Kidney (tissue), 14 donors: ENCODE data around the gene SYTL5. TPM values are rescaled to one million over a fixed set of nuclear protein-coding genes. Genes with fewer than 3 reads are reported as not detected.
A peak's percentile ranks its signal among the peaks of the same experiment; 100 is the strongest.

Experiments used
- DNase-seq, 5 donors: peaks; one replicate each; pipeline ENCODE4 v3.0.0-alpha.2; 2013 to 2020
- FAIRE-seq: peaks from 2 replicates; lab custom pipeline; 2012; peaks lifted over from hg19 to GRCh38; lab: Jason Lieb, UNC
- H3K27ac ChIP-seq, 2 donors: one replicate each; pipeline ENCODE4 v1.7.0; 2013; ENCODE audit warnings: low read depth in 2 of 2, low read length in 2 of 2, inconsistent platforms in 1 of 2
- H3K27me3 ChIP-seq: one replicate; pipeline ENCODE4 v1.7.1; 2013; ENCODE audit warnings: low read length, inconsistent platforms; ENCODE audit not compliant: control insufficient read depth, insufficient read depth
- H3K36me3 ChIP-seq, 3 donors: one replicate each; pipeline versions ENCODE4 v1.7.0 to v1.7.1; 2013; ENCODE audit warnings: low read length in 3 of 3, control low read depth in 1 of 3, inconsistent platforms in 1 of 3; ENCODE audit not compliant: insufficient read depth in 3 of 3, control insufficient read depth in 2 of 3
- H3K4me1 ChIP-seq, 3 donors: one replicate each; pipeline versions ENCODE4 v1.7.0 to v1.7.1; 2013; ENCODE audit warnings: low read length in 3 of 3, inconsistent platforms in 1 of 3, low read depth in 1 of 3; ENCODE audit not compliant: control insufficient read depth in 2 of 3, insufficient read depth in 2 of 3
- H3K4me3 ChIP-seq, 3 donors: one replicate each; pipeline versions ENCODE4 v1.7.0 to v1.8.1; 2013; ENCODE audit warnings: low read length in 3 of 3, control low read depth in 1 of 3, inconsistent platforms in 1 of 3
- H3K9ac ChIP-seq, 3 donors: one replicate each; pipeline versions ENCODE4 v1.7.0 to v1.7.1; 2013; ENCODE audit warnings: low read length in 3 of 3, control low read depth in 1 of 3, inconsistent platforms in 1 of 3
- H3K9me3 ChIP-seq, 3 donors: one replicate each; pipeline versions ENCODE4 v1.7.0 to v1.7.1; 2013; ENCODE audit warnings: low read length in 3 of 3, control low read depth in 1 of 3, inconsistent platforms in 1 of 3; ENCODE audit not compliant: control insufficient read depth in 2 of 3, insufficient read depth in 1 of 3
- CTCF ChIP-seq: IDR thresholded peaks from 3 replicates; pipeline ENCODE4 v1.5.1; 2012; ENCODE audit warnings: mild to moderate bottlenecking, moderate library complexity, borderline replicate concordance; ENCODE audit not compliant: insufficient read depth; ENCODE audit errors: extremely low read depth
- intact Hi-C: fragments of 100-400 bp; cut with DNase I; formaldehyde crosslinking; loops from one replicate; pipeline ENCODE4 v1.11.1; 2022
- polyA plus RNA-seq: library from polyadenylated mRNA; stranded (reverse); fragments of 350-450 nt; fragmentation: Illumina TruSeq; extraction: RNeasy Lipid Tissue Mini Kit (QIAGEN cat#74804); gene quantifications from one replicate; pipeline ENCODE4 v1.2.3, GENCODE V29; 2014; ENCODE audit warnings: low read depth, low replicate concordance; ENCODE audit not compliant: insufficient read depth
- total RNA-seq: library from RNA; stranded (reverse); fragmentation: NEBNext Ultra II Directional; extraction: Animal tissue kit (Norgen Biotek cat#: 25700); gene quantifications from one replicate; pipeline ENCODE4 v1.2.1, GENCODE V29; 2021
- donor health status: control.
- donor health status: control.
- donor health status: control.
- donor health status: control.
- donor health status: control.
- donor health status: DM: yes; HTN: yes; CAD: no.
- donor health status: Normal renal cell carcinoma (clear cell type).

The SYTL5 gene
- total and polyA plus RNA-seq, 2 donors from 2014 or later: 0.65 to 0.69 TPM

DNA sequence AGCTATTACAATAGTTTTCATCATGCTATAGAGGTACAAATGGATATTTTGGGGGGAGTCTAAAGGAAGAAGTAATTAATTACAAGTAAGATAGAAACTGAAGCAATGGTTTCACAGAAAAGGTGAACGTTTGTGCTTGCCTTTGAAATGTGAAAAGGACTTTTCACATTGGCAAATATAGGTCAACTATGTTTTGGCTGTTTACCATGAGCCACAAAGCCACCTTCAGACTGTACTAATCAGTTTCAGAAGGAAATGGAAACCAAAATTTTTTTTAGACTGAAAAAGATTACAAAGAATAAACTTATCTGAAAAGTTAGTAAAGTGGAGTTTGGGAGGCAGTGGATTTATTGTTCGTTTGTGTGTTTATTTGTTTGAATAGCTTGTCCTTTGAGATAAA lies 32.1 kb downstream of the SYTL5 start:
- no peak for TF ChIP-seq CTCF
- Histone ChIP-seq H3K27me3 (no peaks in the 10 kb centered on the region), H3K4me3 (no peak overlapping the region), H3K4me1 (no peaks in the 10 kb centered on the region), H3K36me3 (no peaks in the 10 kb centered on the region), H3K9ac (no peak overlapping the region), H3K27ac (no peak overlapping the region), H3K9me3 (no peaks in the 10 kb centered on the region)
- FAIRE-seq (no peak), DNase-seq (no peak)
- intact Hi-C loops: no loop called here

DNA sequence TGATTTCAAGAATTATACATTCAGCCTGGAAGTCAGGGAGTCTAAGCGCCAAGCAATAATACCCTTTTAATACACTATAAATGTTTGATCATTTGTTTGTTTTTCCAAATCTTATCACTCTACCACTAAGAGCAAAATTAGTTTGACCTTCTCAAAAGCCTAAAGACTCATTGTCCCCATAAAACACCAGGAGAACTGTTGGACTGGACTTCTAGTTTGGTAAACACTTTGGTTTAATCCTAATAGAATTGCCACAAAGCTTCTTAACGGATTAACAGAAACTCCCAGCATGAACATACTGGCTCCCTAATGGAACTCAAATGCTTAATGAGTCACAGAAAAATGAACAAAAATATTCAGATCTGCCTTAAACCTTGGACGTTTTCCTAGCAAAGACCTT lies 34.9 kb downstream of the SYTL5 start:
- H3K9me3 ChIP-seq: no peaks in the 10 kb centered on the region
- DNase-seq (no peak), FAIRE-seq (no peak)
- H3K9ac ChIP-seq: no peak overlapping the region
- intact Hi-C loops: no loop called here
- TF ChIP-seq CTCF: no peak
- H3K27ac ChIP-seq: no peak overlapping the region
- H3K27me3 ChIP-seq: no peaks in the 10 kb centered on the region
- H3K36me3 ChIP-seq: no peaks in the 10 kb centered on the region
- H3K4me3 ChIP-seq: no peak overlapping the region
- no peaks in the 10 kb centered on the region for H3K4me1 ChIP-seq

DNA sequence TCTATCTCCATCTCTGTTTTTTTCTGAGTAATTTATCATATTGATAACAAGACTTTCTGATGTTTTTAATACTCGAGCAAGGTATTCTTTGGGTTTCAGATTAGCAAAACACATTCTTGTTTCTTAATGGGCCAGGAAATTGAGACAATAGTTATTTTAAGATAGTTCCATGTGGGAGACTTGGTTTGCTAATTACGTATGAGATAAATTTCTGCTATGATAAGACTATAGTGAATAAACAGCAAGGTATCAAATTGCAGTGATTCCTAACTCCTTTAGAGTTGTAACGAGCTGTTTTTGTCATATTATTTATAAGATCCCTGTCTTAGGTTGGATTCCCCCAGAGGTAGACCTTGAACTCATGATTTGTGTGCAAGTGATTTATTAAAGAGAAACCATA lies 38.3 kb downstream of the SYTL5 start:
- Histone ChIP-seq H3K9me3 (no peaks in the 10 kb centered on the region), H3K27me3 (no peaks in the 10 kb centered on the region), H3K27ac (no peak overlapping the region), H3K4me3 (no peak overlapping the region), H3K4me1 (no peaks in the 10 kb centered on the region), H3K36me3 (no peaks in the 10 kb centered on the region), H3K9ac (no peak overlapping the region)
- no peak for TF ChIP-seq CTCF
- intact Hi-C loops: no loop called here
- FAIRE-seq (peak; percentile 44), DNase-seq (no peak)

- no peaks in the 10 kb centered on the region for H3K36me3 ChIP-seq
- FAIRE-seq: peak; percentile 41
- no peak overlapping the region for H3K9ac ChIP-seq
- peak in 3 of 5 donors; percentile 25 to 61 (median 35) for DNase-seq
- H3K9me3 ChIP-seq: no peaks in the 10 kb centered on the region
- H3K4me3 ChIP-seq: no peak overlapping the region
- no peak overlapping the region for H3K27ac ChIP-seq
- no peaks in the 10 kb centered on the region for H3K27me3 ChIP-seq
- intact Hi-C loops: no loop called here
- no peaks in the 10 kb centered on the region for H3K4me1 ChIP-seq
- TF ChIP-seq CTCF: no peak
Observed at GRCh38 chrX:38045538-38046096, 39.3 kb downstream of the SYTL5 start.
